Adrenal gland (tissue), 12 donors: ENCODE measurements around the gene SHANK2. TPM values are rescaled to one million over a fixed set of nuclear protein-coding genes. Genes with fewer than 3 reads are reported as not detected.

Source experiments
- DNase-seq, 7 donors: peaks; one replicate each; pipeline ENCODE4 v3.0.0-alpha.2; 2019 to 2020
- H3K27ac ChIP-seq, 5 donors: fragments of 200-600 bp; sonication (generic) in 4 of 5; 1 replicate in 3 of 5; 2 replicates in 2 of 5; pipeline versions ENCODE4 v1.5.1 to v1.8.0; 2016 to 2020; ENCODE audit warnings: mild to moderate bottlenecking in 1 of 5
- H3K27me3 ChIP-seq: fragments of 200-600 bp; 2 replicates; pipeline ENCODE4 v1.8.0; 2021
- H3K36me3 ChIP-seq, 2 donors: fragments of 200-600 bp; replicated peaks in 1 of 2; 1 replicate in 1 of 2; 2 replicates in 1 of 2; pipeline versions ENCODE4 v1.5.1 to v1.8.0; 2018 to 2022
- H3K4me1 ChIP-seq, 2 donors: fragments of 200-600 bp; replicated peaks in 1 of 2; 1 replicate in 1 of 2; 2 replicates in 1 of 2; pipeline versions ENCODE4 v1.5.1 to v1.8.0; 2018 to 2021
- H3K4me3 ChIP-seq, 4 donors: fragments of 200-600 bp; sonication (generic) in 3 of 4; one replicate each; pipeline ENCODE4 v1.5.1; 2016 to 2018
- H3K9me3 ChIP-seq, 3 donors: fragments of 200-600 bp; sonication (generic) in 1 of 3; replicated peaks in 1 of 3; 1 replicate in 2 of 3; 2 replicates in 1 of 3; pipeline versions ENCODE4 v1.5.1 to v1.8.0; 2016 to 2021
- POLR2A ChIP-seq, 2 donors: fragments of 450-650 bp; IDR thresholded peaks; one replicate each; pipeline ENCODE4 v1.6.1; 2017; ENCODE audit warnings: antibody characterized with exemption in 2 of 2, mild to moderate bottlenecking in 2 of 2, moderate library complexity in 1 of 2
- WGBS, 4 donors: extraction: QIAGEN DNeasy Blood & Tissue Kit in 2 of 4; methylation state at CpG; one replicate each; pipeline versions ENCODE4 v1.1.5 to v1.1.7; 2013 to 2017; 5-methylcytosine and 5-hydroxymethylcytosine counted together
- intact Hi-C, 2 donors: fragments of 100-400 bp; cut with DNase I; formaldehyde crosslinking; loops; one replicate each; pipeline versions ENCODE4 v1.14.1 to v1.15.0; 2022 to 2023
- polyA plus RNA-seq, 3 donors: library from polyadenylated mRNA; stranded (reverse); fragments of 200-250 nt in 2 of 3; fragments of 350-450 nt in 1 of 3; fragmentation: Illumina TruSeq in 1 of 3; extraction: RNeasy Lipid Tissue Mini Kit (QIAGEN cat#74804) in 1 of 3; gene quantifications; one replicate each; pipeline ENCODE4 v1.2.3, GENCODE V29; 2013 to 2014
- total RNA-seq, 9 donors: library from RNA; depleted of rRNA in 4 of 9; stranded (reverse); fragments of >200 nt in 4 of 9; fragments of 120-200 nt in 1 of 9; fragmentation: NEBNext Ultra II Directional in 1 of 9; extraction: Animal tissue kit (Norgen Biotek cat#: 25700) in 1 of 9; gene quantifications; one replicate each; pipeline versions ENCODE4 v1.1.0 to v1.2.4, GENCODE V29; 2013 to 2023
- TF ChIP-seq, protein P1 (sequence below), 6 experiments: fragments of 450-650 bp in 4 of 6; fragments of 200-600 bp in 2 of 6; sonication (generic) in 1 of 6; IDR thresholded peaks; 1 replicate in 5 of 6; 2 replicates in 1 of 6; pipeline versions ENCODE4 v1.5.1 to v1.8.0; 2016 to 2021; ENCODE audit warnings: antibody characterized with exemption in 6 of 6, mild to moderate bottlenecking in 2 of 6, moderate library complexity in 1 of 6
- donor health status: healthy with polysubstance abuse.
- donor health status: Bipolar disorder and iron deficiency.
- donor health status: DM: yes; HTN: yes; CAD: no.
- donor health status: DM: no; HTN: no; CAD: no.
- donor health status: DM: no; HTN: no; CAD: no.
- donor health status: DM: yes; HTN: yes; CAD: no.

Gene SHANK2
- total and polyA plus RNA-seq, 12 donors = 0.77 to 6.4 (median 2.3) TPM

DNA sequence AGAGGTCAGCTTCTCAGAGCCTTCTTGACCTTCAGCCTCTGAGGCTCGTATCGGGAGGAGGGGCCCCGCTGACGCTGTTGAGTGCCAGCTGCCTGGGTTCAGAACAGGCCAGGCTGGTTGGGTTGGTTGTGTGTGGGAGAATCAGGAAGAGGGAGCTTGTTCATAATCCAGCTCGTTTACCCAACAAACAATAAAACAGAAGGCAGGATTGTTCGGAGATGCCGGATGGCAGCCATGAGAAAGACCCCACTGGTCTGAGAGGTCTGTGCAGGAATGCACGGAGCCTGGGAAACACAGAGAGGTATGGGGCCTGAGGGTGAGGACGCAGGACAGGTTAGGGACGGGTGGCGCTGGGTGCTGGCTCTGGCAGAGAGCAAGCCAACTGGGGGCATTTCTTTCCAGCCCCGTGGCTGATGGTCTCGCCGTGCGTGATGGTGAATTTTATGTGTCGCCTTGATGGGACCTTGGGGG, 31.6 kb upstream of the SHANK2 start:
- H3K9me3 ChIP-seq = no peaks in the 10 kb centered on the region
- H3K4me3 ChIP-seq = no peak overlapping the region
- no peaks in the 10 kb centered on the region for H3K4me1 ChIP-seq
- TF ChIP-seq, protein P1, sequence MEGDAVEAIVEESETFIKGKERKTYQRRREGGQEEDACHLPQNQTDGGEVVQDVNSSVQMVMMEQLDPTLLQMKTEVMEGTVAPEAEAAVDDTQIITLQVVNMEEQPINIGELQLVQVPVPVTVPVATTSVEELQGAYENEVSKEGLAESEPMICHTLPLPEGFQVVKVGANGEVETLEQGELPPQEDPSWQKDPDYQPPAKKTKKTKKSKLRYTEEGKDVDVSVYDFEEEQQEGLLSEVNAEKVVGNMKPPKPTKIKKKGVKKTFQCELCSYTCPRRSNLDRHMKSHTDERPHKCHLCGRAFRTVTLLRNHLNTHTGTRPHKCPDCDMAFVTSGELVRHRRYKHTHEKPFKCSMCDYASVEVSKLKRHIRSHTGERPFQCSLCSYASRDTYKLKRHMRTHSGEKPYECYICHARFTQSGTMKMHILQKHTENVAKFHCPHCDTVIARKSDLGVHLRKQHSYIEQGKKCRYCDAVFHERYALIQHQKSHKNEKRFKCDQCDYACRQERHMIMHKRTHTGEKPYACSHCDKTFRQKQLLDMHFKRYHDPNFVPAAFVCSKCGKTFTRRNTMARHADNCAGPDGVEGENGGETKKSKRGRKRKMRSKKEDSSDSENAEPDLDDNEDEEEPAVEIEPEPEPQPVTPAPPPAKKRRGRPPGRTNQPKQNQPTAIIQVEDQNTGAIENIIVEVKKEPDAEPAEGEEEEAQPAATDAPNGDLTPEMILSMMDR (IDR thresholded peaks at IDR 0.05) = no peak
- no peak for TF ChIP-seq POLR2A (IDR thresholded peaks at IDR 0.05)
- H3K27ac ChIP-seq = no peak overlapping the region
- intact Hi-C loops = no loop called here
- H3K27me3 ChIP-seq = no peaks in the 10 kb centered on the region
- H3K36me3 ChIP-seq = no peaks in the 10 kb centered on the region
- no peak for DNase-seq
- WGBS, 4 donors = 75 to 88% (median 82%) methylated on average over 8 to 16 of the region's 16 CpGs

- Histone ChIP-seq H3K4me1 (no peaks in the 10 kb centered on the region), H3K4me3 (no peak overlapping the region), H3K36me3 (no peaks in the 10 kb centered on the region), H3K9me3 (no peaks in the 10 kb centered on the region), H3K27me3 (no peaks in the 10 kb centered on the region), H3K27ac (no peak overlapping the region)
- WGBS, 4 donors = 76 to 88% (median 80%) methylated on average over 9 to 15 of the region's 15 CpGs
- TF ChIP-seq, protein P1 (IDR thresholded peaks at IDR 0.05) = no peak
- no peak for TF ChIP-seq POLR2A (IDR thresholded peaks at IDR 0.05)
- intact Hi-C loops = no loop called here
- peak in 1 of 7 donors; percentile 9 for DNase-seq
Observed at GRCh38 chr11:71282581-71283351, 30.4 kb upstream of the SHANK2 start.

GRCh38 chr11:71281831-71282230, 29.5 kb upstream of the SHANK2 start:
- Histone ChIP-seq H3K9me3 (no peaks in the 10 kb centered on the region), H3K27ac (no peak overlapping the region), H3K27me3 (no peaks in the 10 kb centered on the region), H3K4me3 (no peak overlapping the region), H3K4me1 (no peaks in the 10 kb centered on the region), H3K36me3 (no peaks in the 10 kb centered on the region)
- 73 to 85% (median 81%) methylated on average over 7 of the region's 7 CpGs for WGBS, 4 donors
- TF ChIP-seq, protein P1 (IDR thresholded peaks at IDR 0.05) = no peak
- TF ChIP-seq POLR2A (IDR thresholded peaks at IDR 0.05) = no peak
- peak in 1 of 7 donors; percentile 15 for DNase-seq
- intact Hi-C loops = no loop called here

GRCh38 chr11:71281204-71281603, 28.8 kb upstream of the SHANK2 start:
- 72 to 91% (median 86%) methylated on average over 3 of the region's 3 CpGs for WGBS, 4 donors
- H3K27me3 ChIP-seq = no peaks in the 10 kb centered on the region
- peak in 1 of 7 donors; percentile 4 for DNase-seq
- no peak overlapping the region for H3K4me3 ChIP-seq
- no peak overlapping the region for H3K27ac ChIP-seq
- TF ChIP-seq, protein P1 (IDR thresholded peaks at IDR 0.05) = no peak
- TF ChIP-seq POLR2A (IDR thresholded peaks at IDR 0.05) = no peak
- H3K4me1 ChIP-seq = no peaks in the 10 kb centered on the region
- intact Hi-C loops = no loop called here
- no peaks in the 10 kb centered on the region for H3K9me3 ChIP-seq
- no peaks in the 10 kb centered on the region for H3K36me3 ChIP-seq
